ENCODE measurements around the gene CFAP97D1. TPM values are rescaled to one million over a fixed set of nuclear protein-coding genes. Genes with fewer than 3 reads are reported as not detected.
A peak's percentile ranks its signal among the peaks of the same experiment; 100 is the strongest.

Gene CFAP97D1
- total and polyA plus RNA-seq, 8 donors = 0.06 TPM; not detected in 7

DNA sequence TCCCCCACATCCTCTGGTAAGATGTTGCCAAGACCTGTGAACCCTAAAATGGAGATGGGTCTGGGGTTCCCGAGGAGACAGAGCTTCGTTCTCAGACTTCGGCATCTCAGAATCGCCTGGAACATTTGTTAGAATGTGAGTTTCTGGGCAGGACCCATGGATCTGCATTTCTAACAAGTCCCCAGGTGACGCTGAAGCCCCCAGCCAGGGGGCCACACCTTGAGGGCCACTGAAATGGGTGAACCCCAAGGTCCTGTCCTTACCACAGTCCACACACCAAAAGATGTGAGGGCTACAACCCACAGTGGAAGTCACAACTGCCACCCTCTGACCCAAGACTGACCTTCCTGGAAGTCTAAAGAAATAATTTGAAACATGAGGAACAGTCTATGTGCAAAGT lies 38.7 kb downstream of the CFAP97D1 start:
- H3K9me3 ChIP-seq = no peaks in the 10 kb centered on the region
- WGBS, 2 donors = 88% methylated on average over 5 of the region's 5 CpGs
- DNase-seq (no peak), FAIRE-seq (no peak), ATAC-seq (no peak)
- TF ChIP-seq, protein P1, sequence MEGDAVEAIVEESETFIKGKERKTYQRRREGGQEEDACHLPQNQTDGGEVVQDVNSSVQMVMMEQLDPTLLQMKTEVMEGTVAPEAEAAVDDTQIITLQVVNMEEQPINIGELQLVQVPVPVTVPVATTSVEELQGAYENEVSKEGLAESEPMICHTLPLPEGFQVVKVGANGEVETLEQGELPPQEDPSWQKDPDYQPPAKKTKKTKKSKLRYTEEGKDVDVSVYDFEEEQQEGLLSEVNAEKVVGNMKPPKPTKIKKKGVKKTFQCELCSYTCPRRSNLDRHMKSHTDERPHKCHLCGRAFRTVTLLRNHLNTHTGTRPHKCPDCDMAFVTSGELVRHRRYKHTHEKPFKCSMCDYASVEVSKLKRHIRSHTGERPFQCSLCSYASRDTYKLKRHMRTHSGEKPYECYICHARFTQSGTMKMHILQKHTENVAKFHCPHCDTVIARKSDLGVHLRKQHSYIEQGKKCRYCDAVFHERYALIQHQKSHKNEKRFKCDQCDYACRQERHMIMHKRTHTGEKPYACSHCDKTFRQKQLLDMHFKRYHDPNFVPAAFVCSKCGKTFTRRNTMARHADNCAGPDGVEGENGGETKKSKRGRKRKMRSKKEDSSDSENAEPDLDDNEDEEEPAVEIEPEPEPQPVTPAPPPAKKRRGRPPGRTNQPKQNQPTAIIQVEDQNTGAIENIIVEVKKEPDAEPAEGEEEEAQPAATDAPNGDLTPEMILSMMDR (IDR thresholded peaks at IDR 0.05) = no peak
- intact Hi-C loops (cut with DNase I) = no loop called here
- H3K27ac ChIP-seq = no peak overlapping the region
- H3K4me1 ChIP-seq = no peaks in the 10 kb centered on the region
- no peaks in the 10 kb centered on the region for H3K27me3 ChIP-seq
- no peak overlapping the region for H3K4me3 ChIP-seq
- H3K36me3 ChIP-seq = peaks cover 0 to 8% (median 0%) of the 10 kb centered on the region in 3 donors

DNA sequence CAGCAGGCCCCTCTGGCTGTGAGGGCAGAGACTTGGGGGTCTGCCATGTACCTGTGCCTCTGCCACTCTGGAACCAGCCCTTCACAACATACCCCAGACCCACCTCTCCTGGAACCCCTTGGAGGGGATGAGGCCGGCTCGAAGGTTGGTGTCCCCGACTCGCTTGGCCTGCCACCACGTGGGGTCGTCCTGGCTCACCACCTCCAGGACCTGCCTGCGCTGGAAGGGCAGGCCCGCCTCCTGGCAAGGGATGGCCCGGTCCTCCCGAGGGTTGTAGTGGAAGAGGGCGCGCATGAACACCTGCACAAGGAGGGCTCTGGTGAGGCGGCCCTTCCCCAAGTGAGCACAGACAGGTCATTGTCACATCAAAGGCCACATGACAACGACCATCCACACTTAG lies 40.5 kb downstream of the CFAP97D1 start:
- no peaks in the 10 kb centered on the region for H3K4me1 ChIP-seq
- intact Hi-C loops (cut with DNase I) = no loop called here
- H3K27ac ChIP-seq = no peak overlapping the region
- H3K27me3 ChIP-seq = no peaks in the 10 kb centered on the region
- ATAC-seq (no peak), FAIRE-seq (no peak), DNase-seq (no peak)
- peaks cover 0 to 8% (median 0%) of the 10 kb centered on the region in 3 donors for H3K36me3 ChIP-seq
- TF ChIP-seq, protein P1 (IDR thresholded peaks at IDR 0.05) = no peak
- H3K4me3 ChIP-seq = no peak overlapping the region
- H3K9me3 ChIP-seq = no peaks in the 10 kb centered on the region
- 77 to 90% methylated on average over 14 of the region's 14 CpGs for WGBS, 2 donors

DNA sequence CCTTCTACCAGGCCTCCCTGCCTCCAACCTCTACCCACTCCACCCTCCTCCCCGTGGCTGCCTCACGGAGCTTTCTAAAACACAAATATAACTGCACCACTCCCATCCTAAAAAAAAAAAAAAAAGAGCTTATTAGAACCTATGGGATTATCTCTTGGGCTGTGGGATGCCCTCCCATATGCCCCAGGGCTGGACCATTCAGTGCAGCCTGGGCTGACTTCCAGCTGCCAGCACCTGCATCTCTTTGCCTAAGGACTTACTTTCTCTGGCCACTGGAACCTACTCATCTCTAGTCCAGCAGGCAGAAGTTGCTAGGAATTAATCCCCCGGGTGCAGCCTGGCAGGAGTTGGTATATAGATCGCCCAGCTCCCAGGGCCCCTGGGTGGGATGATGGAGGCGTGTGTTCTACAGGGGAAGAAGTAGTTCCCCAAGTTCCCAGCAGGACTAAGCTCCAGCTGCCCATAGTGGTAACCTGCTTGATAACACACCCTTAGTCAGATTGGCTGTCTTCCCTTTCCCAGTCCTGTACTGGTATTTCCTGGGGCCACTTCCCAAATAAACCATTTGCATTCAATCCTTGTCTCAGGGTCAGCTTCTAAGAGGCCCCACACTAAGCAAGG lies 42.4 kb downstream of the CFAP97D1 start:
- Histone ChIP-seq H3K36me3 (peaks cover 0 to 8% (median 0%) of the 10 kb centered on the region in 3 donors), H3K27ac (no peak overlapping the region), H3K4me3 (no peak overlapping the region), H3K27me3 (no peaks in the 10 kb centered on the region), H3K9me3 (no peaks in the 10 kb centered on the region), H3K4me1 (no peaks in the 10 kb centered on the region)
- FAIRE-seq (no peak), DNase-seq (no peak), ATAC-seq (no peak)
- TF ChIP-seq, protein P1 (IDR thresholded peaks at IDR 0.05) = no peak
- 80 to 92% methylated on average over 5 of the region's 5 CpGs for whole genome bisulfite sequencing, 2 donors
- intact Hi-C loops (cut with DNase I) = no loop called here

DNA sequence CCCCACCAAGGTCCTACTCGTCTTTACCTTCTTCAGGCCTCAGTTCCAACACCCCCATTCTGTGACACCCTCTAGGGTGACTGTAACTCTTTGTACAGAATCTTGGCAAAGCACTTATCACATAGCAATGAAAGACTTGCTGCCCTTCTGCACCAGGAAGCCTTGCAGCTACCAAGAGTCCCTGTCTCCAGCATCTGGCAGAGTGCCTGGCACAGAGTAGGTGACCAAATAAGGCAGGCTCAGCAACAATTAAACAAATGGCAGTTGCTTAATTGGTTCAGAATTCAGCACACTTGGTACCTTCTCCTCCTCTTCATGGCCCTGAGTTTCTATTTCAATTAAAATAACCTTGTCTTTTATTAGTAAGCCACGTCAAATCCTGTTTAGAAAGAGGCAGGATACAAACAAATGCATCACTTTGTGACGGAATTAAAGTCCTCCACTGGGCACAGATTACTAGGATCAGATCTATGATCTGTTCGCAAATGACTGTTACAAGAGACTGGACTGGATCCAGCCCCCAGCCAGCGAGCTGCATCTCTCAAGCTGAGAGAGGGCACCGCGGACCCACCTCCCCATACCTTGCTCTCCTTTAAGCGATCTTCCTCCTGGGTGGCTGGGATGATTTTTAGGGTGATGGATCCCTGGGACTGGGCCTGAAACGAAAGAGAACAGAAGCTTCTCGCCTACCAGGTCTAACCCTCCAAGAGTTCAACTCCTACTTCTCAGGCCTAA lies 43.3 kb downstream of the CFAP97D1 start:
- Histone ChIP-seq H3K36me3 (peaks cover 0 to 6% (median 0%) of the 10 kb centered on the region in 3 donors), H3K4me1 (no peaks in the 10 kb centered on the region), H3K9me3 (no peaks in the 10 kb centered on the region), H3K27ac (no peak overlapping the region), H3K4me3 (no peak overlapping the region), H3K27me3 (no peaks in the 10 kb centered on the region)
- WGBS, 2 donors = 75 to 79% methylated on average over 10 of the region's 10 CpGs
- no peak for DNase-seq
- TF ChIP-seq, protein P1 (IDR thresholded peaks at IDR 0.05) = no peak
- ATAC-seq = peak in 3 of 4 donors; percentile 22 to 75 (median 65)
- FAIRE-seq = no peak
- intact Hi-C loops (cut with DNase I) = no loop called here

DNA sequence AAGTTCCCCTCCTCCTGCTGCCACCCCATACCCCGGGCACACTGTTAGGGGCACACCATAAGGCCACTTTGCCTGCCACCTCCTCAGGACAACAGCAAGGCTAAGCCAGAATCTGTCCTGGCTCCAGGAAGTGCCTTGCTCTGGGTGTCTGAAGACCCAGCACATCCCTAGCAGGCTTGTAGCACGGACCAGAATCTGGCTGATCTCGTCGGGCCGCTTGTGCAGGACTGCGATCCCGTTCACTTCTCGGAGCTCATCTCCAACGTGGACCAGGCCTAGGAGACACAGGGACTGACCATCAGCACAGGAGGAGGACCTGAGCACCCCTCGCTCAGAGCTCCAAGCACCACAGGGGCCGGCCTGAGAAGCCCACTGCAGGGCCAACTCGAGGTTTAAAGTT lies 45.3 kb downstream of the CFAP97D1 start:
- no peak for FAIRE-seq
- DNase-seq = no peak

More for the DNA sequence above, 45.3 kb downstream of the CFAP97D1 start:
- Histone ChIP-seq H3K4me1 (no peaks in the 10 kb centered on the region), H3K27ac (no peak overlapping the region), H3K9me3 (no peaks in the 10 kb centered on the region), H3K4me3 (no peak overlapping the region), H3K27me3 (no peaks in the 10 kb centered on the region), H3K36me3 (no peaks in the 10 kb centered on the region)
- no peak for ATAC-seq
- intact Hi-C loops (cut with DNase I) = no loop called here
- TF ChIP-seq, protein P1 (IDR thresholded peaks at IDR 0.05) = no peak
- WGBS, 2 donors = 89 to 92% methylated on average over 12 of the region's 12 CpGs

Measured in pancreas (tissue), 10 donors.